SJCRH30 (cell line): ENCODE measurements around the gene CCDC51. TPM values are rescaled to one million over a fixed set of nuclear protein-coding genes. Genes with fewer than 3 reads are reported as not detected.

Source experiments
- DNase-seq, 2 experiments: peaks; one replicate each; pipeline ENCODE4 v3.0.0-alpha.2; 2015 to 2020
- H3K27ac ChIP-seq: fragments of 250-450 bp; sonication (Bioruptor Pico); 2 replicates; pipeline ENCODE4 v1.5.1; 2020; ENCODE audit warnings: mild to moderate bottlenecking, moderate library complexity
- H3K27me3 ChIP-seq: fragments of 250-450 bp; sonication (Bioruptor Pico); 2 replicates; pipeline ENCODE4 v1.5.1; 2020; ENCODE audit warnings: mild to moderate bottlenecking, moderate library complexity
- H3K36me3 ChIP-seq: fragments of 250-450 bp; sonication (Bioruptor Pico); 2 replicates; pipeline ENCODE4 v1.5.1; 2020; ENCODE audit warnings: mild to moderate bottlenecking, moderate library complexity
- H3K4me1 ChIP-seq: fragments of 250-450 bp; sonication (Bioruptor Pico); 2 replicates; pipeline ENCODE4 v1.5.1; 2020; ENCODE audit warnings: mild to moderate bottlenecking, moderate library complexity
- H3K4me3 ChIP-seq: fragments of 250-450 bp; sonication (Bioruptor Pico); 2 replicates; pipeline ENCODE4 v1.5.1; 2020; ENCODE audit warnings: mild to moderate bottlenecking, moderate library complexity
- H3K9me3 ChIP-seq: fragments of 250-450 bp; sonication (Bioruptor Pico); replicated peaks from 2 replicates; pipeline ENCODE4 v1.5.1; 2020; ENCODE audit warnings: mild to moderate bottlenecking, moderate library complexity
- total RNA-seq: library from RNA; depleted of rRNA; stranded (reverse); fragments of >200 nt; shearing (Covaris generic); gene quantifications from 2 replicates; pipeline ENCODE4 v1.2.3, GENCODE V29; 2014

Gene CCDC51
- total RNA-seq, 1 experiment from 2014 or later: 12.0 TPM

GRCh38 chr3:48423241-48423882 lies 16.6 kb downstream of the CCDC51 start:
- Histone ChIP-seq H3K4me3 (no peak overlapping the region), H3K27me3 (no peaks in the 10 kb centered on the region), H3K36me3 (peaks cover 6% of the 10 kb centered on the region; the same call in 1 of the 2 replicates), H3K27ac (peak overlapping the region; percentile 80), H3K4me1 (peaks cover 34% of the 10 kb centered on the region), H3K9me3 (no peaks in the 10 kb centered on the region)
- DNase-seq: peak; percentile 29 to 32

- peaks cover 34% of the 10 kb centered on the region for H3K4me1 ChIP-seq
- no peak overlapping the region for H3K4me3 ChIP-seq
- H3K9me3 ChIP-seq: no peaks in the 10 kb centered on the region
- DNase-seq: peak; percentile 89 to 90
- H3K36me3 ChIP-seq: peaks cover 6% of the 10 kb centered on the region; the same call in 1 of the 2 replicates
- H3K27me3 ChIP-seq: no peaks in the 10 kb centered on the region
- H3K27ac ChIP-seq: peak overlapping the region; percentile 80
These were observed 17.2 kb downstream of the CCDC51 start for GRCh38 chr3:48422681-48423080.

GRCh38 chr3:48422272-48422671 lies 17.6 kb downstream of the CCDC51 start:
- Histone ChIP-seq H3K4me3 (no peak overlapping the region), H3K36me3 (peaks cover 6% of the 10 kb centered on the region; the same call in 1 of the 2 replicates), H3K4me1 (peaks cover 34% of the 10 kb centered on the region), H3K27ac (peak overlapping the region; percentile 80), H3K9me3 (no peaks in the 10 kb centered on the region), H3K27me3 (no peaks in the 10 kb centered on the region)
- no peak for DNase-seq

- no peak overlapping the region for H3K27ac ChIP-seq
- H3K4me3 ChIP-seq: no peak overlapping the region
- H3K27me3 ChIP-seq: no peaks in the 10 kb centered on the region
- no peak for DNase-seq
- peaks cover 33% of the 10 kb centered on the region for H3K4me1 ChIP-seq
- H3K36me3 ChIP-seq: peaks cover 6% of the 10 kb centered on the region; the same call in 1 of the 2 replicates
- H3K9me3 ChIP-seq: no peaks in the 10 kb centered on the region
These were observed 19.4 kb downstream of the CCDC51 start for GRCh38 chr3:48420561-48420960.

- H3K4me1 ChIP-seq: peaks cover 24% of the 10 kb centered on the region
- H3K36me3 ChIP-seq: peaks cover 6% of the 10 kb centered on the region; the same call in 1 of the 2 replicates
- DNase-seq: no peak
- no peak overlapping the region for H3K4me3 ChIP-seq
- H3K9me3 ChIP-seq: no peaks in the 10 kb centered on the region
- H3K27me3 ChIP-seq: no peaks in the 10 kb centered on the region
- H3K27ac ChIP-seq: no peak overlapping the region
These were observed 20.3 kb downstream of the CCDC51 start for GRCh38 chr3:48419597-48419996.

DNA sequence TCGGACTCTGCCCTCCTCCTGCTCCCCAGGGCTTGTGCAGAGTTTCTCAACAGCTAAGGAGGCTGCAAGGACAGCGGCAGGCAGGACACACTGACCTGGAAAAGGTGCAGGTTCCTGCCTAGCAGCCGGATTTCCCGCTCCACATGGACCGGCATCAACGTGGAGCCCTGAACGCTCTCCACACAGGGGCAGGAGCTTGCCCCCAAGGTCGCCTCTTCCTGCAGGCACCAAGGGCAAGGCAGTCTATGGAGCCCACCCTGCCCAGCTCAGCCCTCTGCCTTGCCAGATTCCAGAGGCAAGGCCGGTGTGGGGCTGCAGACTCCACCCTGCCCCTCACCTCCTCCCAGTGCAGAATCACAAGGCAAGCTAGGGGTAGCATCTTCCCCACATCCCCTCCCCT lies 20.8 kb downstream of the CCDC51 start:
- Histone ChIP-seq H3K4me3 (no peak overlapping the region), H3K9me3 (no peaks in the 10 kb centered on the region), H3K27ac (no peak overlapping the region), H3K27me3 (no peaks in the 10 kb centered on the region), H3K4me1 (peaks cover 20% of the 10 kb centered on the region), H3K36me3 (peaks cover 6% of the 10 kb centered on the region; the same call in 1 of the 2 replicates)
- DNase-seq: no peak

GRCh38 chr3:48418651-48419050 lies 21.3 kb downstream of the CCDC51 start:
- DNase-seq: no peak
- no peaks in the 10 kb centered on the region for H3K9me3 ChIP-seq
- H3K36me3 ChIP-seq: peaks cover 6% of the 10 kb centered on the region; the same call in 1 of the 2 replicates

GRCh38 chr3:48418140-48418539 lies 21.8 kb downstream of the CCDC51 start:
- H3K4me1 ChIP-seq: peaks cover 11% of the 10 kb centered on the region

More at GRCh38 chr3:48418651-48419050, 21.3 kb downstream of the CCDC51 start:
- peaks cover 16% of the 10 kb centered on the region for H3K4me1 ChIP-seq
- H3K27ac ChIP-seq: no peak overlapping the region
- no peak overlapping the region for H3K4me3 ChIP-seq
- H3K27me3 ChIP-seq: no peaks in the 10 kb centered on the region

DNA sequence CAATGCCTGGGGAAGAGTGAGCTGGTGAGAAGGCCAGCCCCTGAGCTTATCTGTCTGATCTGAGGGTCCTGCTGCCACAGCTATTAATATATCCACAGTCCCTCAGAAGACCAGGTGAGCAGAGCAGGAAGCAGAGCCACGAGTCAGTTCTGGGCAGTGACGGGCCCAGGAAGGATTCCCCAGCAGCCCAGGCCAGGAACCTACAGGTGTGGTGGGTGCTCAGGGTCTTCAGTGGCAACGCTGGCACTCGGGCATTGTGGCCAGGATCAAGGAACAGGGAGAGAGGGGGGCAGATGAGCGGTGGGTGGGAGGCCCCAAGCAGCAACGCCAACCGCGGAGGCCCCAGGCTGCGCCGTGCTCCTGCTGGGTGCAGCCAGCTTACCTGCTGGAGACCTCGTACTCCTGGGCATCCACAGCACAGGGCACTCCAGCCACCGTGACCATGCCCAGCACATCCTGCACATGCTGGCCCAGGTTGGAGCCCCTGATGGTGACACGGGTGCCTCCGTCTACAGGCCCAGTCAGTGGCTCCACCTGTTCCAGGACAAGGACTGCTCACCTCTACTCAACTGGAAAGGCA lies 22.3 kb downstream of the CCDC51 start:
- H3K36me3 ChIP-seq: peaks cover 6% of the 10 kb centered on the region; the same call in 1 of the 2 replicates
- no peaks in the 10 kb centered on the region for H3K27me3 ChIP-seq
- H3K4me3 ChIP-seq: no peak overlapping the region
- no peaks in the 10 kb centered on the region for H3K9me3 ChIP-seq
- peaks cover 8% of the 10 kb centered on the region for H3K4me1 ChIP-seq
- no peak overlapping the region for H3K27ac ChIP-seq
- no peak for DNase-seq

More at GRCh38 chr3:48418140-48418539, 21.8 kb downstream of the CCDC51 start:
- no peak for DNase-seq
- no peaks in the 10 kb centered on the region for H3K9me3 ChIP-seq
- H3K4me3 ChIP-seq: no peak overlapping the region
- peaks cover 6% of the 10 kb centered on the region; the same call in 1 of the 2 replicates for H3K36me3 ChIP-seq
- no peak overlapping the region for H3K27ac ChIP-seq
- no peaks in the 10 kb centered on the region for H3K27me3 ChIP-seq

GRCh38 chr3:48416546-48416945 lies 23.4 kb downstream of the CCDC51 start:
- no peak for DNase-seq
- Histone ChIP-seq H3K36me3 (peaks cover 4% of the 10 kb centered on the region; the same call in 1 of the 2 replicates), H3K27ac (no peak overlapping the region)

DNA sequence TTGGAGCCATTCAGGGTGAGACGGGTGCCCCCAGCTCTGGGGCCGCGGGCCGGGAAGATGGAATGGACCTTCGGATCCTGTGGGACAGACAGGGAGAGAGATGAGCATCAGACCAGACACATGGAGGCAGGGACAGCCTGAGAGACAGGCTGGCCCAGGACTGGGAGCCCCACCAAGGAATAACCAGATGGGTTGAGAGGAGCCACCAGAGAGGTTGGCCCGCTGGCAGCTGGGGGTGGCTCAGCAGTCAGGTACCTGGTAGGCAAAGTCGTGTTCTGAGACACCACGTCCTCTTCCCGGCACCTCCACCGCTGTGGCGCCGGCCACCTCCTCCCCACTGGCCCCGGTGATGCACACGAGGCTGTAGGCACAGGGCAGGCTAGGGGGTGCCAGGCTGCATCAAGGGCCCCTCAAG lies 23.8 kb downstream of the CCDC51 start:
- DNase-seq: no peak
- Histone ChIP-seq H3K4me1 (no peaks in the 10 kb centered on the region), H3K27me3 (no peaks in the 10 kb centered on the region), H3K9me3 (no peaks in the 10 kb centered on the region), H3K27ac (no peak overlapping the region), H3K36me3 (peaks cover 8% of the 10 kb centered on the region; the same call in 1 of the 2 replicates), H3K4me3 (no peak overlapping the region)

More at GRCh38 chr3:48416546-48416945, 23.4 kb downstream of the CCDC51 start:
- no peaks in the 10 kb centered on the region for H3K9me3 ChIP-seq
- no peak overlapping the region for H3K4me3 ChIP-seq
- H3K27me3 ChIP-seq: no peaks in the 10 kb centered on the region
- no peaks in the 10 kb centered on the region for H3K4me1 ChIP-seq

DNA sequence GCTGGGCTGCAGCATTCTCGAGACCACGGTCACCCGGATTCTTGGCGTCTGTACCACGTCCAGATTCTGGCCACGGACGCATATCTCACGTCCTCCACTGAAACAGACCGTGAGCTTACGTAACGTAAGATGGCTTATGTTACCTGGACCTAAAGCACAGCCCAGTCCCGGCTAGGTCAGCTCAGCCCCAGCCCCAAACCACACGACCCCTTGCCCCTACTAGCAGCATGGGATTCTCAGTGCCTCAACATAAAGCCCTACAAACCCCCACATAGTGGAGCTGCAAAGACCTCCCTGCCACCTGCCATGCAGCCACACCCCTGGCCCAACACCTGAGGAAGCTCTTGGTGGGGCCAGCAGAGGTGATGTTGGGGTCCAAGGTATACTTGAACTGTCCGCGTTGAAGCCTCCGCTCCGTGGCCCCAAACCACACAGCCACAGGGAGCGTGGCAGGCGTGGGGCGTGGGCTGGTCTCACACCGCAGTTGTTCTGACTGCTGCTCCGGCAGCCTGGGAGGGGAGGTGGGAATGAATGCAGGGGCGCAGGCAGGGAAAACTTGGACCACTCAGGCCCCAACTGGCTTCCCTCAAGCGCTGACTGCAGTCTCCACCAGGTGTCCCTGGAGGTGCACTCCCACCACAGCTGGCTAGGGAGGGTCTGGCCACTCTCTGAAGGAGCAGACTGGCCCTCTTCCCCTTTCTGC lies 24.5 kb downstream of the CCDC51 start:
- no peak for DNase-seq
- Histone ChIP-seq H3K27me3 (no peaks in the 10 kb centered on the region), H3K27ac (no peak overlapping the region), H3K4me3 (no peak overlapping the region), H3K4me1 (no peaks in the 10 kb centered on the region), H3K36me3 (peaks cover 9% of the 10 kb centered on the region; the same call in 1 of the 2 replicates), H3K9me3 (no peaks in the 10 kb centered on the region)

DNA sequence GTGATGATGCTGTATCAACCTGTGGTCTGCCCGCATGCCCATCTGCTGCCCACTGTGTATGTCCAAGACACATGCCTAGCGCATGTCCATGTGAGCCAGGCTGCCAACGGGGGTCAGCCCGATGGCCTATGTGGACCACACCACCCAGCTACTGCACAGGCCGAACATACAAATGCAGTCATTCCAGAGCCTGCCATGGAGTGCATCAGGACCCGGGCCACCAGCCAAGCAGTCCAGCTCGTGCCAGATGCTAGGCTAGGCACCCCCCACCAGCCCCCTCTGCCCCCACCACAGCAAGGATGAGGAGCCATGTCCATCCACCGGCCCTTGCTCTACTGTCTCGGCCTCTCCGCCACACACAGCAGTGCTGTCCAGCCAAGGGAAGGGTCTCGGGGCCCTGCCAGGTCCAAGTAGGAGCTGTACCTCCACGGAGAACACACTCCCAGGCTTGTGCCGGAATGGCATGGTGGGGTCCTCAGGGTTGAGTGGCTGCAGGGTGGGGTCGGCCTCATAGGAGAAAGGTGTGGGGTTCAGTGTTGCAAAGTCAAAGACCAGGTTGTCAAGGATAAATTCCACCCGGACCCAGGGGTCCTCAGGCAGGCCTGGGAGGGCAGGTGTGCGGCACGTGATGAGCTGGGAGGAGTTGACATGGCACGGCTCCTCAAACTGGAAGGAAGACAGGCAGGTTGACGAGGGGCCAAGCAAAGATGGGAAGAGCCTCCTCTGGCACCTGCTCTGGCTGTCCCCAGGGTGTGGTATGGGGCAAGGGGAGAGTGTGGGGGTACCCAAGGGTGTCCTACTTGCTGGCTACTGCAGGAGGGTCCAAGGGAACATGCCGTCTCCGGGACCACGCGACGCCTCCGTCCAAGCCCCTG lies 25.3 kb downstream of the CCDC51 start:
- Histone ChIP-seq H3K27me3 (no peaks in the 10 kb centered on the region), H3K4me3 (no peak overlapping the region), H3K4me1 (no peaks in the 10 kb centered on the region), H3K27ac (no peak overlapping the region), H3K9me3 (no peaks in the 10 kb centered on the region), H3K36me3 (peaks cover 8% of the 10 kb centered on the region; the same call in 1 of the 2 replicates)
- no peak for DNase-seq

- H3K27ac ChIP-seq: no peak overlapping the region
- H3K36me3 ChIP-seq: peaks cover 17% of the 10 kb centered on the region; the same call in 1 of the 2 replicates
- no peaks in the 10 kb centered on the region for H3K27me3 ChIP-seq
- DNase-seq: no peak
- H3K9me3 ChIP-seq: no peaks in the 10 kb centered on the region
- H3K4me3 ChIP-seq: no peak overlapping the region
- no peaks in the 10 kb centered on the region for H3K4me1 ChIP-seq
These were observed 26.3 kb downstream of the CCDC51 start for GRCh38 chr3:48413611-48414010.
